ENCODE results near the gene KANSL2.

GRCh38 chr12:48717252-48717695 lies 35.2 kb upstream of the KANSL2 start:
- TF ChIP-seq CTCF (IDR thresholded peaks at IDR 0.05; ENCODE audit: low read length) (no peak), EZH2 (IDR thresholded peaks at IDR 0.05; ENCODE audit: borderline replicate concordance, low read length) (no peak)
